DOHH2 (cell line): ENCODE data around the gene OGFOD1.

ENCODE experiments used
- H3F3A ChIP-seq: fragments of 200-600 bp; sonication (generic), shearing (Covaris generic); 2 replicates; pipeline ENCODE4 v1.6.0; 2016; ENCODE audit warnings: antibody characterized with exemption, mild to moderate bottlenecking; ENCODE audit not compliant: control insufficient read depth, insufficient read depth
- H3K27ac ChIP-seq: fragments of 200-600 bp; sonication (generic); 2 replicates; pipeline ENCODE4 v1.5.1; 2014; ENCODE audit warnings: low read depth, mild to moderate bottlenecking, low read length, moderate library complexity
- H3K27me3 ChIP-seq: fragments of 200-600 bp; sonication (generic); 2 replicates; pipeline ENCODE4 v1.6.1; 2014; ENCODE audit warnings: mild to moderate bottlenecking, low read length, mixed read lengths; ENCODE audit not compliant: control insufficient read depth
- H3K36me3 ChIP-seq: fragments of 200-600 bp; sonication (generic); 2 replicates; pipeline ENCODE4 v1.6.1; 2014; ENCODE audit warnings: mild to moderate bottlenecking, low read length, moderate library complexity, mixed read lengths; ENCODE audit not compliant: control insufficient read depth
- H3K4me1 ChIP-seq: fragments of 200-600 bp; sonication (generic); 2 replicates; pipeline ENCODE4 v1.6.1; 2014; ENCODE audit warnings: mild to moderate bottlenecking, low read length, mixed read lengths; ENCODE audit not compliant: control insufficient read depth
- H3K4me2 ChIP-seq: fragments of 200-600 bp; sonication (generic); 2 replicates; pipeline ENCODE4 v1.6.0; 2014; ENCODE audit warnings: mild to moderate bottlenecking, low read length, moderate library complexity
- H3K4me3 ChIP-seq: fragments of 200-600 bp; sonication (generic); 2 replicates; pipeline ENCODE4 v1.5.1; 2014; ENCODE audit warnings: mild to moderate bottlenecking, low read length, mixed read lengths
- H3K79me2 ChIP-seq: fragments of 200-600 bp; sonication (generic); 2 replicates; pipeline ENCODE4 v1.6.1; 2014; ENCODE audit warnings: mild to moderate bottlenecking, low read length, mixed read lengths; ENCODE audit not compliant: control insufficient read depth
- H3K9me2 ChIP-seq: fragments of 200-600 bp; sonication (generic); replicated peaks from 2 replicates; pipeline ENCODE4 v1.6.1; 2014; ENCODE audit warnings: mild to moderate bottlenecking, low read length, mixed read lengths; ENCODE audit not compliant: control insufficient read depth
- H3K9me3 ChIP-seq: fragments of 200-600 bp; sonication (generic); 2 replicates; pipeline ENCODE4 v1.6.1; 2014; ENCODE audit warnings: antibody characterized with exemption, low read length, mixed read lengths; ENCODE audit not compliant: control insufficient read depth, insufficient read depth
- H4K20me1 ChIP-seq: fragments of 200-600 bp; sonication (generic); 2 replicates; pipeline ENCODE4 v1.6.0; 2014; ENCODE audit warnings: low read depth, mild to moderate bottlenecking, antibody characterized with exemption, low read length, moderate library complexity; ENCODE audit not compliant: control insufficient read depth, insufficient read depth
- CTCF ChIP-seq: fragments of 200-600 bp; sonication (generic); IDR thresholded peaks from one replicate; pipeline ENCODE4 v1.5.1; 2014; ENCODE audit warnings: antibody characterized with exemption, mild to moderate bottlenecking, low read depth, low read length; ENCODE audit not compliant: poor library complexity, severe bottlenecking
- EZH2phosphoT487 ChIP-seq: fragments of 200-600 bp; sonication (generic); IDR thresholded peaks from 2 replicates; pipeline ENCODE4 v1.6.1; 2017; ENCODE audit warnings: borderline replicate concordance, mild to moderate bottlenecking, antibody characterized with exemption, low read length, moderate library complexity, mixed read lengths

OGFOD1 gene

GRCh38 chr16:56475201-56475600 lies 23.8 kb downstream of the OGFOD1 start:
- no peak for TF ChIP-seq EZH2phosphoT487
- no peak for TF ChIP-seq CTCF

GRCh38 chr16:56477096-56477878 lies 25.9 kb downstream of the OGFOD1 start:
- Histone ChIP-seq H3K27me3 (no peaks in the 10 kb centered on the region), H3K4me3 (no peak overlapping the region), H3K79me2 (no peaks in the 10 kb centered on the region), H3F3A (peaks cover 4% of the 10 kb centered on the region; the same call in 1 of the 2 replicates), H4K20me1 (no peaks in the 10 kb centered on the region), H3K4me1 (no peaks in the 10 kb centered on the region), H3K9me3 (no peaks in the 10 kb centered on the region), H3K27ac (no peak overlapping the region), H3K36me3 (peaks cover 67% of the 10 kb centered on the region), H3K9me2 (no peaks in the 10 kb centered on the region), H3K4me2 (no peak overlapping the region)
- TF ChIP-seq CTCF = no peak
- TF ChIP-seq EZH2phosphoT487 = no peak

More at GRCh38 chr16:56475201-56475600, 23.8 kb downstream of the OGFOD1 start:
- Histone ChIP-seq H3K4me1 (no peaks in the 10 kb centered on the region), H3K9me2 (no peaks in the 10 kb centered on the region), H3K36me3 (peaks cover 88% of the 10 kb centered on the region), H3K4me3 (no peak overlapping the region), H4K20me1 (no peaks in the 10 kb centered on the region), H3K9me3 (no peaks in the 10 kb centered on the region), H3K79me2 (no peaks in the 10 kb centered on the region), H3K4me2 (no peak overlapping the region), H3K27ac (no peak overlapping the region), H3F3A (no peaks in the 10 kb centered on the region), H3K27me3 (no peaks in the 10 kb centered on the region)

GRCh38 chr16:56478281-56479049 lies 27.1 kb downstream of the OGFOD1 start:
- H3K9me3 ChIP-seq = no peaks in the 10 kb centered on the region
- TF ChIP-seq EZH2phosphoT487 = no peak
- no peak for TF ChIP-seq CTCF
- H3K4me1 ChIP-seq = no peaks in the 10 kb centered on the region
- peaks cover 58% of the 10 kb centered on the region for H3K36me3 ChIP-seq
- no peaks in the 10 kb centered on the region for H4K20me1 ChIP-seq
- no peaks in the 10 kb centered on the region for H3K27me3 ChIP-seq
- H3F3A ChIP-seq = peaks cover 4% of the 10 kb centered on the region; the same call in 1 of the 2 replicates
- H3K79me2 ChIP-seq = no peaks in the 10 kb centered on the region
- H3K4me2 ChIP-seq = no peak overlapping the region
- no peaks in the 10 kb centered on the region for H3K9me2 ChIP-seq
- H3K27ac ChIP-seq = no peak overlapping the region
- no peak overlapping the region for H3K4me3 ChIP-seq
